ENCODE results near the gene DTHD1.

DTHD1 gene

GRCh38 chr4:36349938-36350549 is 68.6 kb downstream of the DTHD1 start:
- no peak for DNase-seq

- peak; percentile 80 for DNase-seq
These were observed 69.8 kb downstream of the DTHD1 start for GRCh38 chr4:36351082-36351666.

- no peak for DNase-seq
These were observed 72.6 kb downstream of the DTHD1 start for GRCh38 chr4:36353998-36354397.

- DNase-seq = no peak
These were observed 76.8 kb downstream of the DTHD1 start for GRCh38 chr4:36358173-36358572.

- no peak for DNase-seq
These were observed 79.3 kb downstream of the DTHD1 start for GRCh38 chr4:36360755-36361154.

GRCh38 chr4:36363024-36363423 is 81.6 kb downstream of the DTHD1 start:
- no peak for DNase-seq

GRCh38 chr4:36374836-36375511 is 93.6 kb downstream of the DTHD1 start:
- no peak for DNase-seq

- peak; percentile 70 for DNase-seq
These were observed 104.6 kb downstream of the DTHD1 start for GRCh38 chr4:36385951-36386571.

GRCh38 chr4:36386691-36387090 is 105.3 kb downstream of the DTHD1 start:
- DNase-seq = no peak

GRCh38 chr4:36388710-36389109 is 107.3 kb downstream of the DTHD1 start:
- DNase-seq = no peak

GRCh38 chr4:36391411-36391810 is 110.0 kb downstream of the DTHD1 start:
- DNase-seq = no peak

GRCh38 chr4:36392024-36392423 is 110.6 kb downstream of the DTHD1 start:
- DNase-seq = no peak

- DNase-seq = no peak
These were observed 111.5 kb downstream of the DTHD1 start for GRCh38 chr4:36392916-36393315.
